Thyroid gland (tissue), 4 donors: ENCODE results near the gene NUDT1. TPM values are rescaled to one million over a fixed set of nuclear protein-coding genes. Genes with fewer than 3 reads are reported as not detected.
A peak's percentile ranks its signal among the peaks of the same experiment; 100 is the strongest.

ENCODE experiments used
- DNase-seq, 2 donors: peaks; one replicate each; pipeline ENCODE4 v3.0.0-alpha.2; 2019
- H3K27ac ChIP-seq, 3 donors: fragments of 200-600 bp; sonication (generic); 1 replicate in 2 of 3; 2 replicates in 1 of 3; pipeline ENCODE4 v1.5.1; 2016 to 2019; ENCODE audit warnings: mild to moderate bottlenecking in 1 of 3, moderate library complexity in 1 of 3
- H3K27me3 ChIP-seq: fragments of 200-600 bp; sonication (generic); one replicate; pipeline ENCODE4 v1.5.1; 2019
- H3K36me3 ChIP-seq, 2 donors: fragments of 200-600 bp; sonication (generic); one replicate each; pipeline ENCODE4 v1.5.1; 2016 to 2019
- H3K4me1 ChIP-seq, 2 donors: fragments of 200-600 bp; sonication (generic); one replicate each; pipeline ENCODE4 v1.5.1; 2017 to 2019
- H3K4me3 ChIP-seq, 3 donors: fragments of 200-600 bp; sonication (generic); replicated peaks in 1 of 3; 1 replicate in 2 of 3; 2 replicates in 1 of 3; pipeline ENCODE4 v1.5.1; 2016; ENCODE audit warnings: mild to moderate bottlenecking in 1 of 3
- H3K9me3 ChIP-seq: fragments of 200-600 bp; sonication (generic); one replicate; pipeline ENCODE4 v1.5.1; 2017
- CTCF ChIP-seq, 6 experiments: fragments of 200-600 bp in 3 of 6; fragments of 450-650 bp in 3 of 6; sonication (generic) in 3 of 6; IDR thresholded peaks; one replicate each; pipeline ENCODE4 v1.5.1; 2016 to 2019; ENCODE audit warnings: antibody characterized with exemption in 6 of 6, mild to moderate bottlenecking in 2 of 6, inconsistent platforms in 1 of 6, moderate library complexity in 1 of 6
- POLR2A ChIP-seq, 2 donors: fragments of 450-650 bp; IDR thresholded peaks; one replicate each; pipeline ENCODE4 v1.6.1; 2017; ENCODE audit warnings: antibody characterized with exemption in 2 of 2, mild to moderate bottlenecking in 2 of 2, moderate library complexity in 1 of 2
- WGBS, 2 donors: methylation state at CpG; one replicate each; pipeline ENCODE4 v1.1.5; 2017; 5-methylcytosine and 5-hydroxymethylcytosine counted together
- intact Hi-C: fragments of 100-400 bp; cut with DNase I; formaldehyde crosslinking; loops from one replicate; pipeline ENCODE4 v1.15.1; 2023
- total RNA-seq, 4 donors: library from RNA; depleted of rRNA; stranded (reverse); fragments of >200 nt; gene quantifications; one replicate each; pipeline ENCODE4 v1.2.3, GENCODE V29; 2016

The NUDT1 gene
- total RNA-seq, 4 donors from 2014 or later = 7.0 to 11.9 (median 9.8) TPM

GRCh38 chr7:2280424-2280823, 38.4 kb downstream of the NUDT1 start:
- H3K4me3 ChIP-seq = no peak overlapping the region
- H3K27me3 ChIP-seq = no peaks in the 10 kb centered on the region
- no peak overlapping the region for H3K27ac ChIP-seq
- no peaks in the 10 kb centered on the region for H3K9me3 ChIP-seq
- peaks cover 5 to 9% of the 10 kb centered on the region in 2 donors for H3K4me1 ChIP-seq
- intact Hi-C loops = no loop called here
- TF ChIP-seq CTCF (IDR thresholded peaks at IDR 0.05) (no peak), POLR2A (IDR thresholded peaks at IDR 0.05) (no peak)
- 88 to 91% methylated on average over 2 of the region's 2 CpGs for WGBS, 2 donors
- H3K36me3 ChIP-seq = no peaks in the 10 kb centered on the region
- DNase-seq = no peak

GRCh38 chr7:2281541-2281940, 39.5 kb downstream of the NUDT1 start:
- H3K36me3 ChIP-seq = no peaks in the 10 kb centered on the region
- no peak for TF ChIP-seq CTCF (IDR thresholded peaks at IDR 0.05)
- TF ChIP-seq POLR2A (IDR thresholded peaks at IDR 0.05) = no peak
- no peak for DNase-seq
- H3K4me3 ChIP-seq = no peak overlapping the region
- 51 to 81% methylated on average over 7 to 8 of the region's 9 CpGs for WGBS, 2 donors
- peaks cover 5 to 9% of the 10 kb centered on the region in 2 donors for H3K4me1 ChIP-seq
- H3K27ac ChIP-seq = peak overlapping the region in 1 of 3 donors; percentile 18
- no peaks in the 10 kb centered on the region for H3K9me3 ChIP-seq
- H3K27me3 ChIP-seq = no peaks in the 10 kb centered on the region
- intact Hi-C loops = no loop called here

GRCh38 chr7:2282185-2282751, 40.2 kb downstream of the NUDT1 start:
- no peaks in the 10 kb centered on the region for H3K36me3 ChIP-seq
- no peaks in the 10 kb centered on the region for H3K27me3 ChIP-seq
- no peak overlapping the region for H3K4me3 ChIP-seq
- TF ChIP-seq CTCF (IDR thresholded peaks at IDR 0.05) = no peak
- TF ChIP-seq POLR2A (IDR thresholded peaks at IDR 0.05) = no peak
- H3K4me1 ChIP-seq = peaks cover 5 to 9% of the 10 kb centered on the region in 2 donors
- no peaks in the 10 kb centered on the region for H3K9me3 ChIP-seq
- no peak for DNase-seq
- WGBS, 2 donors = 73 to 78% methylated on average over 14 of the region's 14 CpGs
- intact Hi-C loops = no loop called here
- peak overlapping the region in 1 of 3 donors; percentile 18 for H3K27ac ChIP-seq

GRCh38 chr7:2283074-2283473, 41.0 kb downstream of the NUDT1 start:
- DNase-seq = no peak
- Histone ChIP-seq H3K4me3 (no peak overlapping the region), H3K36me3 (no peaks in the 10 kb centered on the region), H3K27ac (no peak overlapping the region), H3K27me3 (no peaks in the 10 kb centered on the region), H3K9me3 (no peaks in the 10 kb centered on the region), H3K4me1 (peaks cover 5 to 9% of the 10 kb centered on the region in 2 donors)
- 94 to 95% methylated on average over 13 to 15 of the region's 20 CpGs for WGBS, 2 donors
- no peak for TF ChIP-seq CTCF (IDR thresholded peaks at IDR 0.05)
- TF ChIP-seq POLR2A (IDR thresholded peaks at IDR 0.05) = no peak
- intact Hi-C loops = no loop called here

- H3K36me3 ChIP-seq = no peaks in the 10 kb centered on the region
- 88 to 91% methylated on average over 8 of the region's 8 CpGs for WGBS, 2 donors
- H3K27ac ChIP-seq = no peak overlapping the region
- TF ChIP-seq CTCF (IDR thresholded peaks at IDR 0.05) (no peak), POLR2A (IDR thresholded peaks at IDR 0.05) (no peak)
- intact Hi-C loops = no loop called here
- DNase-seq = no peak
- H3K27me3 ChIP-seq = no peaks in the 10 kb centered on the region
- no peaks in the 10 kb centered on the region for H3K4me1 ChIP-seq
- no peaks in the 10 kb centered on the region for H3K9me3 ChIP-seq
- no peak overlapping the region for H3K4me3 ChIP-seq
These were observed 45.7 kb downstream of the NUDT1 start for GRCh38 chr7:2287745-2288144.
